Endothelial cell of umbilical vein (primary cell): Measurements from ENCODE around the gene TRAPPC5. TPM values are rescaled to one million over a fixed set of nuclear protein-coding genes. Genes with fewer than 3 reads are reported as not detected.

ENCODE experiments used
- BruUV-seq: library from RNA; stranded (reverse); fragments of 400-500 nt; replicated peaks from 2 replicates; lab custom pipeline; 2021; lab: Mats Ljungman, UMichigan
- CTCF ChIA-PET: fragments of 300-600, 350-600 bp; sonication (Branson Sonifier 250); formaldehyde crosslinking; loops from one replicate; lab custom pipeline; 2021; ENCODE audit warnings: antibody characterized with exemption, inconsistent platforms; lab: Charles Lee
- POLR2A ChIA-PET: fragments of 300-600, 350-600 bp; sonication (Branson Sonifier 250); formaldehyde crosslinking; loops from one replicate; lab custom pipeline; 2021; ENCODE audit warnings: antibody characterized with exemption, inconsistent platforms; lab: Charles Lee
- DNase-seq: peaks from one replicate; pipeline ENCODE4 v3.0.0-alpha.2; 2011; ENCODE audit warnings: low read depth, low spot score
- FAIRE-seq: peaks from 2 replicates; lab custom pipeline; 2011; peaks lifted over from hg19 to GRCh38; lab: Jason Lieb, UNC
- H2AFZ ChIP-seq: 2 replicates; pipeline ENCODE4 v1.6.0; 2012; ENCODE audit warnings: low read depth, low read length, control low read depth, inconsistent platforms
- H3K27ac ChIP-seq: 2 replicates; pipeline ENCODE4 v1.5.1; 2011; ENCODE audit warnings: low read depth, mild to moderate bottlenecking, control low read depth, low read length, moderate library complexity; ENCODE audit not compliant: insufficient read depth
- H3K27me3 ChIP-seq, 2 experiments: 2 replicates each; pipeline versions ENCODE4 v1.6.0 to v1.6.1; 2011; ENCODE audit warnings: low read length in 2 of 2, mixed read lengths in 1 of 2; ENCODE audit not compliant: control insufficient read depth in 2 of 2, insufficient read depth in 2 of 2
- H3K36me3 ChIP-seq, 2 experiments: 2 replicates in 1 of 2; 3 replicates in 1 of 2; pipeline ENCODE4 v1.5.1; 2011; ENCODE audit warnings: low read length in 2 of 2, mild to moderate bottlenecking in 1 of 2, moderate library complexity in 1 of 2; ENCODE audit not compliant: control insufficient read depth in 2 of 2, insufficient read depth in 2 of 2; ENCODE audit errors: extremely low read depth in 1 of 2
- H3K4me1 ChIP-seq: 3 replicates; pipeline ENCODE4 v1.5.1; 2011; ENCODE audit warnings: mild to moderate bottlenecking, low read length; ENCODE audit not compliant: control insufficient read depth, insufficient read depth; ENCODE audit errors: extremely low read depth
- H3K4me2 ChIP-seq: 2 replicates; pipeline ENCODE4 v1.6.1; 2011; ENCODE audit warnings: low read length, control low read depth, mixed read lengths; ENCODE audit not compliant: insufficient read depth
- H3K4me3 ChIP-seq, 3 experiments: fragments of 200-600 bp in 1 of 3; sonication (generic), shearing (Covaris generic) in 1 of 3; replicated peaks in 1 of 3; 2 replicates each; pipeline ENCODE4 v1.5.1; 2011 to 2016; ENCODE audit warnings: control low read depth in 3 of 3, low read length in 3 of 3, mild to moderate bottlenecking in 2 of 3, inconsistent platforms in 1 of 3, low read depth in 1 of 3, moderate library complexity in 1 of 3; ENCODE audit not compliant: insufficient read depth in 1 of 3
- H3K79me2 ChIP-seq: 2 replicates; pipeline ENCODE4 v1.6.0; 2012; ENCODE audit warnings: low read length, inconsistent platforms; ENCODE audit not compliant: control insufficient read depth, insufficient read depth
- H3K9ac ChIP-seq: replicated peaks from 2 replicates; pipeline ENCODE3; 2011; ENCODE audit warnings: low read length, control low read depth; ENCODE audit not compliant: insufficient read depth; ENCODE audit errors: extremely low read depth
- H3K9me1 ChIP-seq: replicated peaks from 3 replicates; pipeline ENCODE4 v1.6.0; 2011; ENCODE audit warnings: mild to moderate bottlenecking, low read length; ENCODE audit not compliant: control insufficient read depth, insufficient read depth; ENCODE audit errors: extremely low read depth
- H3K9me3 ChIP-seq: replicated peaks from 2 replicates; pipeline ENCODE4 v1.5.1; 2012; ENCODE audit warnings: low read length, inconsistent platforms; ENCODE audit not compliant: control insufficient read depth, insufficient read depth
- H4K20me1 ChIP-seq: replicated peaks from 2 replicates; pipeline ENCODE3; 2011; ENCODE audit warnings: mild to moderate bottlenecking, low read length; ENCODE audit not compliant: control insufficient read depth, insufficient read depth; ENCODE audit errors: extremely low read depth
- CTCF ChIP-seq, 2 donors: IDR thresholded peaks; 1 replicate in 1 of 2; 2 replicates in 1 of 2; pipeline ENCODE4 v1.5.1; 2011; ENCODE audit warnings: low read length in 2 of 2, mild to moderate bottlenecking in 2 of 2, moderate library complexity in 2 of 2, control low read depth in 1 of 2, inconsistent platforms in 1 of 2, low read depth in 1 of 2; ENCODE audit not compliant: insufficient read depth in 1 of 2; ENCODE audit errors: extremely low read depth in 1 of 2
- EZH2 ChIP-seq: IDR thresholded peaks from 2 replicates; pipeline ENCODE4 v1.6.1; 2012; ENCODE audit warnings: borderline replicate concordance, low read depth, mild to moderate bottlenecking, moderate library complexity, low read length, inconsistent platforms; ENCODE audit not compliant: severe bottlenecking
- FOS ChIP-seq: IDR thresholded peaks from 2 replicates; pipeline ENCODE4 v1.6.1; 2011; ENCODE audit warnings: mild to moderate bottlenecking, low read length, moderate library complexity, borderline replicate concordance; ENCODE audit not compliant: insufficient read depth
- GATA2 ChIP-seq: IDR thresholded peaks from 2 replicates; pipeline ENCODE4 v1.7.0; 2011; ENCODE audit warnings: low read depth, mild to moderate bottlenecking, moderate library complexity, mixed read lengths, low read length; ENCODE audit not compliant: insufficient read length, insufficient read depth
- JUN ChIP-seq: IDR thresholded peaks from 2 replicates; pipeline ENCODE4 v1.6.1; 2011; ENCODE audit warnings: borderline replicate concordance, low read depth; ENCODE audit not compliant: insufficient read length, insufficient read depth
- MAX ChIP-seq: IDR thresholded peaks from 2 replicates; pipeline ENCODE4 v1.6.1; 2011; ENCODE audit not compliant: insufficient read depth, insufficient read length
- MYC ChIP-seq: IDR thresholded peaks from one replicate; pipeline ENCODE4 v1.6.1; 2011; ENCODE audit warnings: mild to moderate bottlenecking, low read depth, low read length
- POLR2A ChIP-seq: IDR thresholded peaks from 2 replicates; pipeline ENCODE4 v1.6.1; 2012; ENCODE audit warnings: low read depth, mild to moderate bottlenecking, control low read depth, low read length
- POLR2AphosphoS5 ChIP-seq: IDR thresholded peaks from 2 replicates; pipeline ENCODE4 v1.6.1; 2012; ENCODE audit warnings: low read depth, mild to moderate bottlenecking, control low read depth, low read length, moderate library complexity; ENCODE audit not compliant: insufficient read depth
- dilution Hi-C: fragments of 300-500 bp; cut with MboI; formaldehyde crosslinking; loops from one replicate; pipeline ENCODE4 v1.15.0; 2019; ENCODE audit warnings: low sequenced_read_pairs; ENCODE audit not compliant: extremely low pct_ligation_motif_present
- intact Hi-C: fragments of 100-400 bp; cut with micrococcal nuclease; formaldehyde crosslinking; loops from one replicate; pipeline ENCODE4 v1.10.0; 2022
- polyA plus RNA-seq, 4 experiments: library from polyadenylated mRNA; depleted of rRNA in 3 of 4; stranded (reverse) in 3 of 4; unstranded in 1 of 4; fragments of >200 nt; gene quantifications; 2 replicates each; pipeline versions ENCODE4 v1.2.1 to v1.2.3, GENCODE V29; 2011 to 2012; ENCODE audit warnings: missing spikeins in 1 of 4
- total RNA-seq: library from RNA; stranded (reverse); gene quantifications from 2 replicates; pipeline ENCODE4 v1.2.3, GENCODE V29; 2021

Gene TRAPPC5
- total and polyA plus RNA-seq, 2 donors (not counting 3 experiments of a cell fraction or from before 2014, with no cell fraction given) = 114 to 172 TPM

- H3K4me1 ChIP-seq = no peaks in the 10 kb centered on the region
- no peaks in the 10 kb centered on the region for H3K36me3 ChIP-seq
- intact Hi-C loops (no loop called here), dilution Hi-C loops (no loop called here)
- no peak overlapping the region for H2AFZ ChIP-seq
- DNase-seq (no peak), FAIRE-seq (no peak)
- no peak for TF ChIP-seq CTCF (IDR thresholded peaks at IDR 0.05; ENCODE audit: extremely low read depth in 1 of 2, insufficient read depth in 1 of 2, low read depth in 1 of 2, low read length in 2 of 2)
- TF ChIP-seq JUN = no peak
- TF ChIP-seq GATA2 = no peak
- no peak for TF ChIP-seq MAX
- TF ChIP-seq POLR2A = no peak
- TF ChIP-seq MYC = no peak
- no peak for TF ChIP-seq POLR2AphosphoS5
- TF ChIP-seq EZH2 = no peak
- TF ChIP-seq FOS = no peak
- H3K27me3 ChIP-seq = no peaks in the 10 kb centered on the region
- H3K4me2 ChIP-seq = no peak overlapping the region
- no peak overlapping the region for H3K4me3 ChIP-seq
- no peaks in the 10 kb centered on the region for H3K9me1 ChIP-seq
- H3K79me2 ChIP-seq = no peaks in the 10 kb centered on the region
- H3K9ac ChIP-seq = no peak overlapping the region
- no peaks in the 10 kb centered on the region for H3K9me3 ChIP-seq
- ChIA-PET CTCF (no interaction called here), POLR2A (no interaction called here)
- no TSS peak for BruUV-seq
- H4K20me1 ChIP-seq = no peaks in the 10 kb centered on the region
- no peak overlapping the region for H3K27ac ChIP-seq
Observed at GRCh38 chr19:7694499-7694898, 13.9 kb downstream of the TRAPPC5 start.
